ENCODE results near the gene CHN1. TPM values are rescaled to one million over a fixed set of nuclear protein-coding genes. Genes with fewer than 3 reads are reported as not detected.

The CHN1 gene
- total RNA-seq, 1 donor: 2.3 TPM

DNA sequence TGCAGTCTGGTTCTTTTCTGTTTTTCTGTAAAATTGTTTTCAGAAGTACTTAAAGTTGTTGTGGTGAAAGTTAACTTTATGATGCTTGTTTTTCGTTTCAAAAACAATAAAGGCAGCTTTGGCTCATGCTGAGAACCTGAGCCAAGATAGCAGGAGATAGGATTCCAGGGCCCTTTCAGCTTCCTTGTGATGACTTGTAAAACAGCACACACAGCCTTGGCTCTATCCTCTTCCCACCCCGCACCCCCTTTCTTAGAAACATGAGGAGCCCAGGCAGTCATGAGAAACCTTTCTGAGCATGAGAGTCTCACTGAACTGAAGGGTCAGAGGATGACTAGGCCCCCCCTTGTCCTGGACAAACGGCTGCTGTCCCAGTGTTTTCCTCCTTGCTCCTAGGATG is 228.5 kb downstream of the CHN1 start:
- H3K4me3 ChIP-seq (ENCODE audit: low read depth, low read length): no peak overlapping the region
- no peak for DNase-seq (ENCODE audit: low read depth)
- TF ChIP-seq, protein P1, sequence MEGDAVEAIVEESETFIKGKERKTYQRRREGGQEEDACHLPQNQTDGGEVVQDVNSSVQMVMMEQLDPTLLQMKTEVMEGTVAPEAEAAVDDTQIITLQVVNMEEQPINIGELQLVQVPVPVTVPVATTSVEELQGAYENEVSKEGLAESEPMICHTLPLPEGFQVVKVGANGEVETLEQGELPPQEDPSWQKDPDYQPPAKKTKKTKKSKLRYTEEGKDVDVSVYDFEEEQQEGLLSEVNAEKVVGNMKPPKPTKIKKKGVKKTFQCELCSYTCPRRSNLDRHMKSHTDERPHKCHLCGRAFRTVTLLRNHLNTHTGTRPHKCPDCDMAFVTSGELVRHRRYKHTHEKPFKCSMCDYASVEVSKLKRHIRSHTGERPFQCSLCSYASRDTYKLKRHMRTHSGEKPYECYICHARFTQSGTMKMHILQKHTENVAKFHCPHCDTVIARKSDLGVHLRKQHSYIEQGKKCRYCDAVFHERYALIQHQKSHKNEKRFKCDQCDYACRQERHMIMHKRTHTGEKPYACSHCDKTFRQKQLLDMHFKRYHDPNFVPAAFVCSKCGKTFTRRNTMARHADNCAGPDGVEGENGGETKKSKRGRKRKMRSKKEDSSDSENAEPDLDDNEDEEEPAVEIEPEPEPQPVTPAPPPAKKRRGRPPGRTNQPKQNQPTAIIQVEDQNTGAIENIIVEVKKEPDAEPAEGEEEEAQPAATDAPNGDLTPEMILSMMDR (IDR thresholded peaks at IDR 0.05; ENCODE audit: insufficient read depth, low read length): no peak

DNA sequence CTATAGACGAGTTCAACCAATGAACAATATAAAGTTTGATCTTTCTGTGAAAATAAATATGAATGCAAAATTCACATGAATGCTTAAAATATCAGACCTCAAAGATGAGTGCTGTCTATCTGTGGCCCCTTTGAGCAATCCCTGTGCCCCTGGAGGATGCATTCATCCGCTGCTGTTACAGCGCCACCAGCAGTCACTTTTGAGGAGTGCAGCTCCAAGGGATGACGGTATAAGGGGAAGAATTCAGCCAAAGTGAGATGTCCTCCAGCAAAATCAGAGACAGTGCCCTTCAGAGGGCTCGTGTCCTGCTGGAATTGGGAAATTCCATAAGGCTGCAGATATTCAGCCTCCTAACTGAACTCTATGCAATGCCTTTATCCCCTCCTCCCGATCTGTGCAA is 229.0 kb downstream of the CHN1 start:
- DNase-seq (ENCODE audit: low read depth): no peak
- no peak overlapping the region for H3K4me3 ChIP-seq (ENCODE audit: low read depth, low read length)
- TF ChIP-seq, protein P1 (IDR thresholded peaks at IDR 0.05; ENCODE audit: insufficient read depth, low read length): peak; percentile 28

DNA sequence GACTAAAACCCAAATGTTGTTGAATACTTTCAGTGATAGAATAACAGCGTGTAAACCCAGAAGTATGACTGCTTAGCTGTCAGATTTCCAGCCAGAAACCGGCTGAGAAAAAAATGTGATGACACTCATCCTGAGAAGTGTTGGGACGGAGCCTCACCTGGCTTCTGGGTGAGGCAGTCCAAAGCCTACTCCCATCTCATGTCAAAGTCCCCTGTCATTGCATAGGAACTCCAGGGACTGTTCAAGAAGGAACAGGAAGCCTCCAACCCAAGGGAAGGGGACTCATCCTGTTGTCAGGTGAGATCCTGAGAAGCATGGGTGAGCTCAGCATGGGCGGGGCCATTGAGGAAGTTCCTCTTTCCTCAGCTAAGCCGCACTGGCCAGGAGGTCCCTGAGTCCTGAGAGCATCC is 229.6 kb downstream of the CHN1 start:
- TF ChIP-seq, protein P1 (IDR thresholded peaks at IDR 0.05; ENCODE audit: insufficient read depth, low read length): no peak
- no peak for DNase-seq (ENCODE audit: low read depth)
- no peak overlapping the region for H3K4me3 ChIP-seq (ENCODE audit: low read depth, low read length)

DNA sequence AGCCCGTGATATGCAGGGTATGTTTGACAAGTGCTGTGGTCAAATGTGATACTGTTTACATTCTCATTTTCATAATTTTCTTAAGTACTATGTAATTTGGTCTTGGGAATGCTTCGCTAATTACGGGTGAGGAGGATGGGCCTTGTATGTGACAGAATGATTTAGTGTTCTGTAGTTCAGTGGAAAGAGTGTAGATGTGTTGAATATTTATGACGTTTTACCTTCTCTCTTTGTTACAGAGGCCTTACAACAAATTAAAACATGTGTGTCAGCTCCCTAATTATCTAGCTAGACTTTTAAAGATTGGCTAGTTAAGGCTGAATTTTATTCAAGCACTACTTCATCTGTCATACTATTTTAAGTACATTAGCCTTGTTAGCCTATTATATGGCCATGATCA is 230.3 kb downstream of the CHN1 start:
- no peak for DNase-seq (ENCODE audit: low read depth)
- H3K4me3 ChIP-seq (ENCODE audit: low read depth, low read length): no peak overlapping the region
- TF ChIP-seq, protein P1 (IDR thresholded peaks at IDR 0.05; ENCODE audit: insufficient read depth, low read length): no peak

DNA sequence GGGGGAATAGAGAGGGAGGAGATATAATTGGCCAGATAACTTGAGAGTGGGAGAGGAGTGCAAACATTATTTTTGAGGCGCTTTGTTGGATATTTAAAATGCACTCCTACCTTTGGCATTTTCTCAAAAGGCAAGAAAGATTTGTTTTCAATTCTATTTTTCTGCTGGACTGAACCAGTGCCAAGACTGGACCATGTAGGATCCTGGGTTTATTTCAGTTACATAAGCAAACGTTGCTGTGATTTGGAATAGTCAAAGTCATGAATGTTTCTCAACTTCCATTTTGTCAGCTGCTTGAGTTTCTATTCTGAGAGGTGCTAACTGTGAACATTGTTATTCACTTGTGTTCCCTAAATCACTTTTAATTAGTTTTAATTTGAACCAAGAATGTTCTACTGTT is 232.0 kb downstream of the CHN1 start:
- DNase-seq (ENCODE audit: low read depth): no peak

DNA sequence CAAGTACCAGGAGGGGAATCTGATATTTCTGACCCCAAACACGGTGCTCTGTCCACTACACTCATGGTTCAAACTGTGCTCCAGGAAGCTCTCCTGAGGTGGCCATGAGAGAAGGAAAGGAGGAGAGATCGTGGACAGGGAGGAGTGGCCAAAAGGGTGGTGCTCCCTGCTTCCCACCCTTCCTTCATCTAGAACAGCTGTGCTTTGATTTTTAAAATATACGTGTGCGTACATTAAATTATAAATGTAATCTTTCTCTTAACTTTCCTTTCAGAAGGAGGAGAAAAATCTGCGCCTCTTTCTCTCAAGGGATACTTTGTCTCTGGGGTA is 232.7 kb downstream of the CHN1 start:
- H3K4me3 ChIP-seq (ENCODE audit: low read depth, low read length): no peak overlapping the region
- TF ChIP-seq, protein P1 (IDR thresholded peaks at IDR 0.05; ENCODE audit: insufficient read depth, low read length): no peak
- DNase-seq (ENCODE audit: low read depth): no peak

More for the DNA sequence above, 232.0 kb downstream of the CHN1 start:
- TF ChIP-seq, protein P1 (IDR thresholded peaks at IDR 0.05; ENCODE audit: insufficient read depth, low read length): no peak
- no peak overlapping the region for H3K4me3 ChIP-seq (ENCODE audit: low read depth, low read length)
